Stimulated activated CD8-positive, alpha-beta memory T cell treated with anti-CD3 and anti-CD28 coated beads, Interleukin-4, amount 100 ng/mL, for 1 hour (primary cell): ENCODE data around the gene SOX6.
"Not testable (repeated sequence)": the region's sequence is repeated elsewhere in the genome, so short reads cannot be mapped to it uniquely, and the experiment has no call there.

ENCODE experiments used
- DNase-seq, 2 donors: peaks; one replicate each; pipeline ENCODE4 v3.0.0-alpha.2; 2020; ENCODE audit warnings: low read depth in 2 of 2, low spot score in 1 of 2

The SOX6 gene

GRCh38 chr11:16049611-16050010, 306.7 kb downstream of the SOX6 start:
- no peak for DNase-seq

- no peak for DNase-seq
Observed at GRCh38 chr11:16047073-16047472, 309.3 kb downstream of the SOX6 start.

- DNase-seq = no peak
Observed at GRCh38 chr11:16043617-16044016, 312.7 kb downstream of the SOX6 start.

GRCh38 chr11:16041207-16041606, 315.1 kb downstream of the SOX6 start:
- no peak for DNase-seq

- DNase-seq = no peak
Observed at GRCh38 chr11:16040151-16040550, 316.2 kb downstream of the SOX6 start.

GRCh38 chr11:16037179-16037578, 319.2 kb downstream of the SOX6 start:
- no peak for DNase-seq

GRCh38 chr11:16036218-16036617, 320.1 kb downstream of the SOX6 start:
- DNase-seq = no peak

- DNase-seq = no peak
Observed at GRCh38 chr11:16034074-16034473, 322.3 kb downstream of the SOX6 start.

- DNase-seq = no peak
Observed at GRCh38 chr11:16032974-16033373, 323.4 kb downstream of the SOX6 start.

- no peak for DNase-seq
Observed at GRCh38 chr11:16031210-16031609, 325.1 kb downstream of the SOX6 start.

- DNase-seq = no peak
Observed at GRCh38 chr11:16030664-16031063, 325.7 kb downstream of the SOX6 start.

GRCh38 chr11:16029151-16029550, 327.2 kb downstream of the SOX6 start:
- not testable (repeated sequence) for DNase-seq

GRCh38 chr11:16028419-16028818, 327.9 kb downstream of the SOX6 start:
- no peak for DNase-seq

- no peak for DNase-seq
Observed at GRCh38 chr11:16027621-16028020, 328.7 kb downstream of the SOX6 start.

- no peak for DNase-seq
Observed at GRCh38 chr11:16026849-16027248, 329.5 kb downstream of the SOX6 start.

GRCh38 chr11:16018931-16019330, 337.4 kb downstream of the SOX6 start:
- no peak for DNase-seq

GRCh38 chr11:16016468-16016829, 339.9 kb downstream of the SOX6 start:
- DNase-seq = no peak

GRCh38 chr11:16015741-16016467, 340.4 kb downstream of the SOX6 start:
- no peak for DNase-seq

GRCh38 chr11:16013649-16014275, 342.6 kb downstream of the SOX6 start:
- DNase-seq = no peak

- DNase-seq = no peak
Observed at GRCh38 chr11:16013242-16013641, 343.1 kb downstream of the SOX6 start.

GRCh38 chr11:16012125-16012751, 344.1 kb downstream of the SOX6 start:
- no peak for DNase-seq

- no peak for DNase-seq
Observed at GRCh38 chr11:16011396-16011795, 344.9 kb downstream of the SOX6 start.

GRCh38 chr11:16009021-16009420, 347.3 kb downstream of the SOX6 start:
- no peak for DNase-seq
